NCI-H2196 (cell line): Measurements from ENCODE around the gene MTRF1L.

ENCODE experiments used
- DNase-seq: peaks from one replicate; lab custom pipeline; 2025; ENCODE audit not compliant: unreplicated experiment; lab: John Stamatoyannopoulos, UW

MTRF1L gene

GRCh38 chr6:153002613-153003365, at the start of gene MTRF1L:
Gene MTRF1L, minus strand, starts transcription at chr6:153002709. Its CDS starts 24 bp downstream, at chr6:153002685.
- DNase-seq, result peak; percentile 96

DNA sequence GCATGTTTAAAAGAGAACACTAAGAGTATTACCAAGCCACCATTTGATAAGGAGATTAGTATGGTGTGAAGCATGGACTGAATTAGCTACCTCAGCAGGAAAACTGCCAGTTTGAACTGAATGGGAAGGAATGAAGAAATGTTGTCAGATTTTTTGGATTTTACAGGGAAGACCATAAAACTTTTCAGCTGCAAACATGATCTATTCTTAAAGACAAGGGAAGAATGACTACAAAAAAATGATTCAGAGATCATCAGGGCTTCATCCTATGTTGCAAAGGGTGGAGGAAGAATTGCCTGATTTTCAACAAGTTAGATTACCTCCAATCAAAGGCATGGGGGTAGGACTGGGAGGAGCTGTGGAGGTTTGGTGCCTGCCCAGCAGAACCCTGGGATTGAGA, 49.3 kb upstream of the MTRF1L start:
- DNase-seq, result no peak

- no peak for DNase-seq
These were observed 46.1 kb upstream of the MTRF1L start for GRCh38 chr6:153048631-153049030.

- no peak for DNase-seq
These were observed 44.9 kb upstream of the MTRF1L start for GRCh38 chr6:153047386-153047785.

GRCh38 chr6:153045271-153045670, 42.8 kb upstream of the MTRF1L start:
- DNase-seq, result no peak

DNA sequence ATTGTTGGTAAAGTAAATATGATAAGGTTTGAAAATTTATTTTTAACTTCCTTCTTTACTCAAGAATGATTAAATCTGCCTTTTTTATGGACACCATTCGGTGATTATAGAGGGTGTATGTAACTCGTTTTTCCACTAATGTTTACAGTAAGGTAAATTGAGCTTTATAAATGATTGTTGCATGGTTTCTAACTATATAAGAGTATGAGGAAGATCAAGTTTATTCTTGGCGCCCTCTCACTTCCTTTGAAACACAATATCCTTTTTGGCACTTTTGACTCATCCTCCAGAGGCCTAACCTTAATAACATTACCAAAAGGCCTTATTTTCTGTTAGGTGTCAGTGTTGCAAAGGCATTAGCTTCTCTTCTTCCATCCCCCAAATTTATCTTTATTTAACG, 41.8 kb upstream of the MTRF1L start:
- peak; percentile 67 for DNase-seq

DNA sequence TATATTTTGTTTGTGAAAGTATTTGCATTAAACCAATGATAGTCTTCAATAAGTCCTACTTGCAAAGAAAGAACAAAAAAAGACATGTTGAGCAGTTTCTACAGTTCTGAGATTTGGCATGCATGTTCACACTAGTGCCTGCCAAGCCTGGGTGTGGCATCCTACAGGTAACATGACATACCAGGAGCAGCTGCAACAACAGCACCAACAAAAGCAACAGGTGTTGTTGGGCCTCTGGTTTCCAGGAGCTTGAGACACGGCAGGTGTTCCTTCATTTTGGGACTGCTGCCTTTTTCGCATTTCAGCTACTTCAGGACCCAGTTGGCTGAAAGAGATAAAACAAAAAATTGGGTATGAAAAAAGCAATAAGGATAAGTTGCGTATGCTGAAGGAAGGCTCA, 41.2 kb upstream of the MTRF1L start:
- DNase-seq, result peak; percentile 85

- no peak for DNase-seq
These were observed 36.0 kb upstream of the MTRF1L start for GRCh38 chr6:153038378-153039057.

DNA sequence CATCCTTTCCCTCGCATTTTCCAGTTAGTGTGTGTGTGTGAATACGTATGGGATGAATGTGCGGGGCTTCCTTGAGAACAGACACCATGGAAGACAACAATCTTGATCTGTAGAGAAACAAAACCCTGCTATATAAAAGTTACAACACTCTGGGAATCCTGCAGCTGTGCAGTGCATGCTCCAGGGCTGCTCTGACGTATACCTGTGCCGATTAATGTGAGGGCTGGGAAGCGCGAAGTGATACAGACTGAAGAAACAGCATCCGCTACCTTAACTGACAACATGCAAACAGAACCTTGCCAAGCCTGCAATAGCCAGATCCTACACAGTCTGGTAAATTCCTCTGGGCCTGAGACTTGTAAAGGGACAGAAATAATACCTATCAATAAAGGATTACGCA, 31.6 kb upstream of the MTRF1L start:
- no peak for DNase-seq

DNA sequence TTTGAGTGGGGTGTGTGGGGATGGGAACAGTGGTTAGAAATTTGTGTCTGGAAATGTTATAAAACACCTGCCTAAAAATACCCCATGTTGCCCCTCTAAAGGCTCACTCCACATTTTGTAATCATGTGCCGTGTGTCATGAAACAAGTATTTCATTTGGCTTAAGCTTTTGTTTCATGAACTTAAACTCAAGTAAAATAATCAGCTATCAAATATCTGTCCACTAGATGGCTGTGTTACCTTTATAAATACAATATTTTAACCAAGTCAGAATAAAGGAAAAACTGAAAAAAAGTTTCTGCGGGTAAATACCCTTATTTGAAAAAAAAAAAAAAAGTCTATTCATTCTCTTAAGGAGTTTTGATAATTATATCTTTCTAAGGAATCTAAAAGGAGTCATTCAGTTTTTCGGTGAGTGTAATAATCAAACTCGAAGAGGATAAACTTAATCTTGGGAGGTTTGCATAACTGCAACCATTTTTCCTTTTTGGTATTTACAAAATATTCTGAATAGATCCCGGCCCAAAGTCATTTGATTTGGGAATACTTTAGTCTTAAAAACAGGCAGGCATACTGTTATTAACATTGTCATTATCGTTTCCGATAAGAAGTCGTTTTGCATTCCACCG, 29.9 kb upstream of the MTRF1L start:
- DNase-seq, result peak; percentile 51

DNA sequence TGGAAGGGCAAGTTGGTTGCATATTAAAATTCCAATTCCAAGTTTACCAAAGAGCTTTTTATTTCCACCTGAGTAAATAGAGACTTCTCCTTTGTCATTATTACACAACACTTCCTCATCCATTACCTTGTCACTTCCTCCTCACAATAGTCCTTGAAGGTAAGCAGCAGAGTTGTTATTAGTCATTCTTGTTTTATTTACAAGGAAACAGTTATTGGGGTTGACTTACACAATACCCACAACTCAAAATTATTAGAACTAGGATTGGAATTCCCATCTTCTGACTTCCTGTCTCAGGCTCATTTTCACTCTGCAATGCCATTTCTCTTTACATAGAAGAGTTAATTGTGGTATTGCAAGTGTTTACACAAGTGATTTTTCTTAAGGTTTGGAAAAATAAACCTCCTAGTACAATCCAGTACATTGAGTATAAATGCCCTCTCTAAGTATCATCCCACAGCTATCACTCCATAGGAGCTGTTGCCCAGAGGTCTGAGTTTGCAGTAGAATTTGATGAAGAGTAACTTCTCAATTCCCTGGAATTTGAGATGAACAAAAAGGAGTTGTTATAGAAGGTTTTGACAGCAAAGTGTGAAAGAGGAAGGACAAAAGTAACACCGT, 28.9 kb upstream of the MTRF1L start:
- DNase-seq, result no peak

DNA sequence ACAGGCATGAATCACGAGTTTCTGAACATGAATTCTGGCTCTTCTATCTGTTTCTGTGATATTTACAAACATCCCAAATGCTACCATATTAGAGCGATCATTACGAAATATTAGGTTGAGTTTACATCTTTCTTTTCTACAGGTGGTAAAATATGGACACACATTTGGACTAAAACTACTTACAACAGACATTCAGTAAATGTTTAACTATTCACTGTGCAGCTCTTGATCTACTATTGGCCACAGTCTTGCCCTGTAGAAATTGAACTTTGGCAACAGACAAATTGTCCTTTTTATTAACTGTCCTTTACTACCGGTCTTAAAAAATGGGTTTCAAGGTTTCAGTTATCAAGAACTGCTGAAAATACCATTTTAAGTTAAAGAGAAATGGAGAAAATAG, 26.5 kb upstream of the MTRF1L start:
- no peak for DNase-seq

DNA sequence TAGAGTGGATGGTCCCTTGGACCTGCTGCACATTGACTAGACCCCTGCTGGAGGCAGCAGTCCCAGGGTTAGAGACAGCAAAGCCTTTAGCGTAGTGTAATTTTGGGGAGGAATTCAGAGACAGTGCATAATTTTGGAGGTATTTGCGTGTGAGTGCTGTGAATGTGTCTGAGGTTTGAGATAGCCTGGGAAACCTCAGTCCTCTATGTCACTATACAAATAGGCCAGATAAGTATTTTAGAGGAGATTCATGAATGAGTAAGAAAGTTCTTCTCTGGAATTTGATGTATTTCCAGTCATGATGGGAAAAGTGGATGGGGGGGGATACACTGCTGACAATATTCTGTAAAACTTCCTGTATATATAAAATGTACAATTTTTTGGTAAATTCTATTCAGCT, 25.8 kb upstream of the MTRF1L start:
- DNase-seq, result no peak

GRCh38 chr6:153027480-153027879, 25.0 kb upstream of the MTRF1L start:
- DNase-seq, result no peak

- no peak for DNase-seq
These were observed 22.2 kb upstream of the MTRF1L start for GRCh38 chr6:153024709-153025017.

DNA sequence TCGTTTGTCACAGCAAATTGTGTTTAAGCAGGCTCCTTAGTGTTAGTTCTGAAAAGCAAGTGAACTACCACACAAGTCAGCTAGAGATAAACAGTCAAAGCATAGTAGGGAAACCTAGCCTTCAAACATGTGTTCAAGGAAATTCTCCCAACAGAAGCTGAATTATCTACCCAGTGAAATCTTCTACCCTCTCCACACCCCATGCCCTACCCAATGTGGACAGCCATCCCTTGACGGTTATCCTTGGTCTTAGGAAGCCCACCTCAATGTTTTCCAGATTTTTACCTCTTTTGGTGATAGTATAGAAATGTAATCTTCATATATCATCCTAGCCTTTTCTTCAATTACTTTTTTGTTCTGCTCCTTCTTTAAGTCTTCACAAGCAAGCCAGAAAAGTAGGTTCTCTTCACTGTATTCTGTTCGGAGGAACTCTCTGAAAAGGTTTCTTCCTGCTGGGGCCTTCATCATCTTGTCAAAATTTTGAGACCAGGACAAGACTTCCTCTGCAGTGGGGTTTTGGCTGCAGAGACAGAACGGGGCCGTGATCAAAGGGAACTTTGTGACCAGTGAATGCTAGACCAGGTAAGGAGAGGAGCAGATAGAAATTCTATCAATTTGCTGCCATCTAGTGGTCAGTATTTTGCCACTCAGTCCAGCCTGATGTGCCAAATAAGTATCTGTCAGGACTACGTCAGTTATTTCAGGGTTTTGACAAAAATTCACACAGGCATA, 21.6 kb upstream of the MTRF1L start:
- peak; percentile 72 for DNase-seq

DNA sequence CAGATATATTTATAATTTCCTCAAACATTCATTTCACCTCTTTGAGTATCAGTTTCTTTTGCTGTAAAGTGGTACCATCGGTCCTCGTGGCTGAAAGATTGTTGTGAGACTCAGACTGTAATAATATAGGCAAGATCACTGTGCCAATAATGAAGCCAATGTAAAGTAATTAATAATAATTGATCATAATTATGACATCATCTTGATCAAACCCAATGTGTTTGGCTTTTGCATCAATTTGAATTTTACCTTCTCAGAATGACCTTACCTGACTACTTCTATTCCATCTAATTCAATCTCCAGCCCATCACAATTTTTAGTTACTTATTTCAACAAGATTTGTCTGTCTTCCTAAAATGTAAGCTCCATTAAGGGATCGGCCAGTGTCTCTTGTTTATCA, 15.8 kb upstream of the MTRF1L start:
- DNase-seq, result no peak

- no peak for DNase-seq
These were observed 14.3 kb upstream of the MTRF1L start for GRCh38 chr6:153016846-153017245.

GRCh38 chr6:153015094-153015640, 12.7 kb upstream of the MTRF1L start:
- no peak for DNase-seq

GRCh38 chr6:153013438-153013837, 10.9 kb upstream of the MTRF1L start:
- no peak for DNase-seq

DNA sequence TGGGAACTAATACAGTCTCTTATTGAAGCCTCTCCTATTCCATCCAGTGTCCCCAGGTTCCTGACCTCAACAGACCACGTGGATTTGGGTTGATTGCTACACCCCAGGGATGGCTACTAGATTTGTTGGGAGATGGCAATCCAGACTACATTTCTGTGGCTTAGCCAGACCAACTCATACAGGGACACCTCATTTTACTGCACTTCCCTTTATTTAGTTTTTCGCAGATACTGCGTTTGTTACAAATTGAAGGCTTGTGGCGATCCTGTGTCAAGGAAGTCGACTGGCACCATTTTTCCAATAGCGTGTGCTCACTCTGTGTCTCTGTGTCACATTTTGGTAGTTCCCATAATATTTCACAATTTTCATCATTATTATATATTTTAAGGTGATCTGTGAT, 10.3 kb upstream of the MTRF1L start:
- DNase-seq, result no peak
